Common myeloid progenitor, CD34-positive (primary cell): ENCODE data around the gene CAMK1D.

Experiments used
- CTCF ChIA-PET: fragments of 350-600 bp; sonication (Branson Sonifier 250); formaldehyde crosslinking; loops from one replicate; lab custom pipeline; 2021; ENCODE audit warnings: antibody characterized with exemption; lab: Charles Lee
- POLR2A ChIA-PET: fragments of 350-600 bp; sonication (Branson Sonifier 250); formaldehyde crosslinking; loops from one replicate; lab custom pipeline; 2021; ENCODE audit warnings: antibody characterized with exemption; lab: Charles Lee
- DNase-seq, 3 donors: peaks; one replicate each; pipeline versions ENCODE4 v3.0.0 to v3.0.0-alpha.2; 2013
- H3K27ac ChIP-seq, 2 experiments: 1 replicate in 1 of 2; 2 replicates in 1 of 2; pipeline ENCODE4 v1.7.0; 2013; ENCODE audit warnings: inconsistent platforms in 2 of 2, low read length in 2 of 2, mild to moderate bottlenecking in 2 of 2, low read depth in 1 of 2, moderate library complexity in 1 of 2; ENCODE audit not compliant: severe bottlenecking in 2 of 2, insufficient read depth in 1 of 2, poor library complexity in 1 of 2
- H3K27me3 ChIP-seq, 5 experiments: replicated peaks in 2 of 5; 1 replicate in 3 of 5; 2 replicates in 2 of 5; pipeline versions ENCODE4 v1.6.1 to v1.7.0; 2013; ENCODE audit warnings: low read length in 4 of 5, mild to moderate bottlenecking in 2 of 5, moderate library complexity in 2 of 5, inconsistent platforms in 1 of 5; ENCODE audit not compliant: insufficient read depth in 5 of 5, control insufficient read depth in 4 of 5
- H3K36me3 ChIP-seq, 4 experiments: 1 replicate in 2 of 4; 2 replicates in 2 of 4; pipeline versions ENCODE4 v1.6.1 to v1.7.0; 2013; ENCODE audit warnings: low read length in 3 of 4, control low read depth in 1 of 4, mild to moderate bottlenecking in 1 of 4; ENCODE audit not compliant: control insufficient read depth in 4 of 4, insufficient read depth in 4 of 4
- H3K4me1 ChIP-seq, 4 experiments: 1 replicate in 3 of 4; 2 replicates in 1 of 4; pipeline versions ENCODE4 v1.6.1 to v1.7.1; 2013; ENCODE audit warnings: low read length in 3 of 4, mild to moderate bottlenecking in 3 of 4, control low read depth in 1 of 4, inconsistent platforms in 1 of 4, moderate library complexity in 1 of 4; ENCODE audit not compliant: control insufficient read depth in 4 of 4, insufficient read depth in 4 of 4; ENCODE audit errors: control extremely low read depth in 1 of 4
- H3K4me3 ChIP-seq, 7 experiments: 1 replicate in 4 of 7; 2 replicates in 3 of 7; pipeline versions ENCODE4 v1.5.1 to v1.7.0; 2013; ENCODE audit warnings: mild to moderate bottlenecking in 7 of 7, low read length in 6 of 7, moderate library complexity in 6 of 7, inconsistent platforms in 2 of 7, low read depth in 2 of 7, control low read depth in 1 of 7; ENCODE audit not compliant: insufficient read depth in 4 of 7, control insufficient read depth in 1 of 7; ENCODE audit errors: extremely low read depth in 1 of 7
- H3K9me3 ChIP-seq, 5 experiments: 1 replicate in 4 of 5; 2 replicates in 1 of 5; pipeline versions ENCODE4 v1.6.1 to v1.7.1; 2013; ENCODE audit warnings: low read length in 4 of 5, mild to moderate bottlenecking in 2 of 5, inconsistent platforms in 1 of 5, low read depth in 1 of 5, moderate library complexity in 1 of 5; ENCODE audit not compliant: control insufficient read depth in 4 of 5, insufficient read depth in 2 of 5; ENCODE audit errors: control extremely low read depth in 1 of 5
- WGBS: methylation state at CpG from one replicate; pipeline ENCODE4 v1.1.5; 2013; ENCODE audit not compliant: insufficient coverage; 5-methylcytosine and 5-hydroxymethylcytosine counted together

CAMK1D gene

GRCh38 chr10:12772797-12773587, 423.6 kb downstream of the CAMK1D start:
- Histone ChIP-seq H3K36me3 (peaks cover 0 to 15% (median 6%) of the 10 kb centered on the region in 4 experiments), H3K9me3 (no peaks in the 10 kb centered on the region), H3K4me1 (no peaks in the 10 kb centered on the region), H3K27me3 (no peaks in the 10 kb centered on the region), H3K4me3 (no peak overlapping the region), H3K27ac (no peak overlapping the region)
- ChIA-PET POLR2A (no interaction called here), CTCF (no interaction called here)
- no peak for DNase-seq
- WGBS, result 89% methylated on average over 7 of the region's 8 CpGs

GRCh38 chr10:12774204-12774894, 425.0 kb downstream of the CAMK1D start:
- H3K27ac ChIP-seq, result no peak overlapping the region
- ChIA-PET POLR2A (no interaction called here), CTCF (no interaction called here)
- H3K9me3 ChIP-seq, result no peaks in the 10 kb centered on the region
- no peak overlapping the region for H3K4me3 ChIP-seq
- peaks cover 0 to 14% (median 6%) of the 10 kb centered on the region in 4 experiments for H3K36me3 ChIP-seq
- no peak for DNase-seq
- WGBS, result 78% methylated on average over 12 of the region's 16 CpGs
- H3K27me3 ChIP-seq, result no peaks in the 10 kb centered on the region
- no peaks in the 10 kb centered on the region for H3K4me1 ChIP-seq

GRCh38 chr10:12777840-12778585, 428.7 kb downstream of the CAMK1D start:
- 96% methylated on average over 6 of the region's 8 CpGs for WGBS
- H3K4me1 ChIP-seq, result no peaks in the 10 kb centered on the region
- no peak overlapping the region for H3K27ac ChIP-seq
- H3K4me3 ChIP-seq, result no peak overlapping the region
- no peak for DNase-seq
- ChIA-PET POLR2A (no interaction called here), CTCF (interaction anchor here (1.3 kb wide), 1 partner anchor 124 kb away, joined by 6 read pairs; no protein-coding TSS in a partner anchor)
- no peaks in the 10 kb centered on the region for H3K9me3 ChIP-seq
- no peaks in the 10 kb centered on the region for H3K27me3 ChIP-seq
- H3K36me3 ChIP-seq, result peaks cover 0 to 9% (median 3%) of the 10 kb centered on the region in 4 experiments

GRCh38 chr10:12780634-12781601, 431.6 kb downstream of the CAMK1D start:
- peaks cover 0 to 9% (median 3%) of the 10 kb centered on the region in 4 experiments for H3K36me3 ChIP-seq
- CTCF ChIA-PET, result interaction anchor here (1.2 to 1.8 kb wide), 3 partner anchors 11 to 121 kb away, joined by 3 to 5 read pairs (median 4); no protein-coding TSS in a partner anchor
- POLR2A ChIA-PET, result no interaction called here

GRCh38 chr10:12781976-12782375, 432.6 kb downstream of the CAMK1D start:
- H3K36me3 ChIP-seq, result peaks cover 0 to 7% (median 2%) of the 10 kb centered on the region in 4 experiments
- H3K27me3 ChIP-seq, result no peaks in the 10 kb centered on the region
- CTCF ChIA-PET, result interaction anchor here (0.8 to 1.8 kb wide), 6 partner anchors 12 to 120 kb away, joined by 3 to 5 read pairs (median 4); no protein-coding TSS in a partner anchor
- WGBS, result 100% methylated on average over 1 of the region's 1 CpG
- H3K4me3 ChIP-seq, result no peak overlapping the region
- POLR2A ChIA-PET, result no interaction called here
- no peak overlapping the region for H3K27ac ChIP-seq
- H3K9me3 ChIP-seq, result no peaks in the 10 kb centered on the region
- DNase-seq, result no peak
- no peaks in the 10 kb centered on the region for H3K4me1 ChIP-seq

More at GRCh38 chr10:12780634-12781601, 431.6 kb downstream of the CAMK1D start:
- no peak overlapping the region for H3K27ac ChIP-seq
- no peaks in the 10 kb centered on the region for H3K4me1 ChIP-seq
- H3K9me3 ChIP-seq, result no peaks in the 10 kb centered on the region
- DNase-seq, result no peak
- no peak overlapping the region for H3K4me3 ChIP-seq
- WGBS, result 97% methylated on average over 17 of the region's 22 CpGs
- no peaks in the 10 kb centered on the region for H3K27me3 ChIP-seq

- ChIA-PET CTCF (interaction anchor here (0.8 to 1.8 kb wide), 6 partner anchors 12 to 120 kb away, joined by 3 to 5 read pairs (median 4); no protein-coding TSS in a partner anchor), POLR2A (no interaction called here)
- WGBS, result 62% methylated on average over 8 of the region's 8 CpGs
Observed at GRCh38 chr10:12782537-12782936, 433.2 kb downstream of the CAMK1D start.

More at GRCh38 chr10:12782537-12782936, 433.2 kb downstream of the CAMK1D start:
- no peaks in the 10 kb centered on the region for H3K4me1 ChIP-seq
- peaks cover 0 to 10% (median 2%) of the 10 kb centered on the region in 4 experiments for H3K36me3 ChIP-seq
- no peaks in the 10 kb centered on the region for H3K27me3 ChIP-seq
- H3K9me3 ChIP-seq, result no peaks in the 10 kb centered on the region
- no peak overlapping the region for H3K4me3 ChIP-seq
- no peak overlapping the region for H3K27ac ChIP-seq
- peak; percentile 12 to 30 (median 16) for DNase-seq
